K562 (cell line): Measurements from ENCODE around the gene ANO4. TPM values are rescaled to one million over a fixed set of nuclear protein-coding genes. Genes with fewer than 3 reads are reported as not detected.

Experiments used
- ATAC-seq: fragments of 200-7000 bp; cut with Tn5 transposase; 3 replicates; pipeline ENCODE4 v1.9.1; 2020; ENCODE audit warnings: moderate library complexity
- BruUV-seq: library from RNA; stranded (reverse); fragments of 400-500 nt; replicated peaks from 2 replicates; lab custom pipeline; 2021; lab: Mats Ljungman, UMichigan
- CTCF ChIA-PET: fragments of 300-600 bp; formaldehyde crosslinking; extraction: SDS; loops from one replicate; lab custom pipeline; 2021; ENCODE audit warnings: low intra/inter-chr PET ratio; lab: Yijun Ruan, JAX
- POLR2A ChIA-PET: fragments of 300-600, 350-650 bp; sonication (Branson Sonifier 250); formaldehyde crosslinking; extraction: SDS; loops from one replicate; lab custom pipeline; 2021; ENCODE audit warnings: antibody characterized with exemption, inconsistent platforms; lab: Yijun Ruan, JAX
- DNase-seq, 4 experiments: peaks; one replicate each; pipeline versions ENCODE4 v3.0.0 to v3.0.0-alpha.2; 2011 to 2018; ENCODE audit warnings: low spot score in 3 of 4, mixed read lengths in 3 of 4; ENCODE audit errors: extremely low read depth in 1 of 4
- FAIRE-seq: peaks from 2 replicates; lab custom pipeline; 2011; peaks lifted over from hg19 to GRCh38; lab: Jason Lieb, UNC
- H2AFZ ChIP-seq: 2 replicates; pipeline ENCODE4 v1.6.0; 2011; ENCODE audit warnings: low read depth, low read length, control low read depth, inconsistent platforms
- H3K27ac ChIP-seq: fragments of 200-600 bp; 3 replicates; pipeline ENCODE4 v1.8.0; 2011; ENCODE audit warnings: low read depth, mild to moderate bottlenecking, control low read depth, inconsistent platforms, low read length, moderate library complexity, mixed read lengths; ENCODE audit errors: extremely low read depth
- H3K27me3 ChIP-seq, 2 experiments: fragments of 300-600 bp in 1 of 2; 2 replicates in 1 of 2; 3 replicates in 1 of 2; pipeline versions ENCODE4 v1.6.0 to v1.8.0; 2011; ENCODE audit warnings: inconsistent platforms in 2 of 2, low read length in 2 of 2, mild to moderate bottlenecking in 1 of 2, mixed read lengths in 1 of 2, moderate library complexity in 1 of 2; ENCODE audit not compliant: control insufficient read depth in 2 of 2, insufficient read depth in 2 of 2
- H3K36me3 ChIP-seq: fragments of 300-600 bp; 3 replicates; pipeline ENCODE4 v1.8.0; 2011; ENCODE audit warnings: mild to moderate bottlenecking, low read length, inconsistent platforms; ENCODE audit not compliant: control insufficient read depth, insufficient read depth
- H3K4me1 ChIP-seq, 2 experiments: fragments of 200-600 bp in 1 of 2; replicated peaks in 1 of 2; 2 replicates in 1 of 2; 3 replicates in 1 of 2; pipeline versions ENCODE4 v1.5.1 to v1.8.0; 2011; ENCODE audit warnings: inconsistent platforms in 2 of 2, low read length in 2 of 2, mild to moderate bottlenecking in 1 of 2, mixed read lengths in 1 of 2, moderate library complexity in 1 of 2; ENCODE audit not compliant: control insufficient read depth in 2 of 2, insufficient read depth in 2 of 2
- H3K4me2 ChIP-seq: 2 replicates; pipeline ENCODE4 v1.6.1; 2011; ENCODE audit warnings: low read length, control low read depth, inconsistent platforms, mixed read lengths; ENCODE audit not compliant: insufficient read depth
- H3K4me3 ChIP-seq: fragments of 200-600 bp; sonication (generic), shearing (Covaris generic); 2 replicates; pipeline ENCODE4 v1.5.1; 2016; ENCODE audit warnings: control low read depth, inconsistent platforms
- H3K79me2 ChIP-seq: fragments of 200-600 bp; 3 replicates; pipeline ENCODE4 v1.8.0; 2011; ENCODE audit warnings: low read length, inconsistent platforms; ENCODE audit not compliant: control insufficient read depth, insufficient read depth
- H3K9ac ChIP-seq, 2 experiments: 2 replicates each; pipeline versions ENCODE4 v1.6.0 to v1.6.1; 2011; ENCODE audit warnings: low read depth in 2 of 2, low read length in 2 of 2, control low read depth in 1 of 2, inconsistent platforms in 1 of 2, mild to moderate bottlenecking in 1 of 2, mixed read lengths in 1 of 2; ENCODE audit not compliant: insufficient read depth in 1 of 2
- H3K9me1 ChIP-seq: one replicate; pipeline ENCODE4 v1.6.0; 2011; ENCODE audit warnings: inconsistent platforms, mild to moderate bottlenecking, low read length, moderate library complexity; ENCODE audit not compliant: control insufficient read depth, insufficient read depth
- H3K9me3 ChIP-seq: replicated peaks from 2 replicates; pipeline ENCODE4 v1.5.1; 2011; ENCODE audit warnings: low read depth, low read length, inconsistent platforms; ENCODE audit not compliant: control insufficient read depth, insufficient read depth
- H4K20me1 ChIP-seq: replicated peaks from 2 replicates; pipeline ENCODE4 v1.6.1; 2011; ENCODE audit warnings: low read length, inconsistent platforms, mixed read lengths; ENCODE audit not compliant: control insufficient read depth, insufficient read depth
- BRD9 ChIP-seq: fragments of 450-650 bp; IDR thresholded peaks from 2 replicates; pipeline ENCODE4 v1.6.1; 2018; ENCODE audit warnings: low read depth; ENCODE audit not compliant: partially characterized antibody
- CAMTA2 ChIP-seq: fragments of 250-450 bp; sonication (Bioruptor Pico); conservative IDR thresholded peaks from 2 replicates; pipeline ENCODE4 v1.5.1; 2022
- CEBPG ChIP-seq, 3 experiments: fragments of 200-800 bp in 1 of 3; sonication (Bioruptor generic) in 1 of 3; sonication (generic) in 1 of 3; formaldehyde crosslinking in 1 of 3; IDR thresholded peaks in 2 of 3; conservative IDR thresholded peaks in 1 of 3; 2 replicates each; pipeline versions ENCODE4 v1.6.1 to v1.8.0; 2016 to 2022; ENCODE audit warnings: missing compliant biosample characterization in 2 of 3, missing genetic modification characterization in 2 of 3, mild to moderate bottlenecking in 1 of 3, missing genetic modification reagents in 1 of 3
- HCFC1 ChIP-seq: IDR thresholded peaks from 2 replicates; pipeline ENCODE4 v1.6.1; 2012; ENCODE audit warnings: low read depth, low read length, improper control_type of control experiment
- KDM2B ChIP-seq: fragments of 250-450 bp; sonication (Bioruptor Pico); IDR thresholded peaks from 2 replicates; pipeline ENCODE4 v1.8.0; 2021; ENCODE audit warnings: mild to moderate bottlenecking, moderate library complexity
- LCOR ChIP-seq: sonication (generic); formaldehyde crosslinking; IDR thresholded peaks from 2 replicates; pipeline ENCODE4 v1.8.0; 2022; ENCODE audit warnings: mild to moderate bottlenecking, missing genetic modification reagents
- NR1H2 ChIP-seq: sonication (generic); formaldehyde crosslinking; IDR thresholded peaks from 2 replicates; pipeline ENCODE4 v1.4.0; 2020; ENCODE audit warnings: mild to moderate bottlenecking, missing genetic modification reagents
- RAD51 ChIP-seq: fragments of 450-650 bp; IDR thresholded peaks from 2 replicates; pipeline ENCODE4 v1.7.1; 2016; ENCODE audit warnings: low read depth, mild to moderate bottlenecking, borderline replicate concordance
- USF2 ChIP-seq: sonication (generic); formaldehyde crosslinking; IDR thresholded peaks from 2 replicates; pipeline ENCODE4 v1.5.0; 2020; ENCODE audit warnings: missing genetic modification reagents
- WHSC1 ChIP-seq: IDR thresholded peaks from one replicate; pipeline ENCODE4 v1.6.1; 2012; ENCODE audit warnings: low read length, control low read depth, inconsistent platforms
- ZBTB33 ChIP-seq: sonication (generic); formaldehyde crosslinking; IDR thresholded peaks from 2 replicates; pipeline ENCODE4 v1.8.1; 2023; ENCODE audit warnings: mild to moderate bottlenecking, missing genetic modification reagents
- ZNF174 ChIP-seq: fragments of 250-450 bp; sonication (Bioruptor Pico); IDR thresholded peaks from 2 replicates; pipeline ENCODE4 v1.4.0; 2020; ENCODE audit warnings: mild to moderate bottlenecking
- ZNF197 ChIP-seq: fragments of 200-800 bp; sonication (Bioruptor generic); IDR thresholded peaks from 2 replicates; pipeline ENCODE4 v1.6.1; 2016; ENCODE audit warnings: low read depth, missing genetic modification characterization, missing compliant biosample characterization
- ZNF23 ChIP-seq: fragments of 250-450 bp; sonication (Bioruptor Pico); IDR thresholded peaks from 2 replicates; pipeline ENCODE4 v1.4.0; 2020; ENCODE audit warnings: mild to moderate bottlenecking
- ZNF584 ChIP-seq: fragments of 200-800 bp; sonication (Bioruptor generic); IDR thresholded peaks from 2 replicates; pipeline ENCODE4 v1.6.1; 2016; ENCODE audit warnings: low read depth, mild to moderate bottlenecking, missing genetic modification characterization, missing compliant biosample characterization
- ZNF655 ChIP-seq: fragments of 250-450 bp; sonication (Bioruptor Pico); IDR thresholded peaks from 2 replicates; pipeline ENCODE4 v1.5.0; 2021
- ZNF79 ChIP-seq: fragments of 250-450 bp; sonication (Bioruptor Pico); IDR thresholded peaks from 2 replicates; pipeline ENCODE4 v1.4.0; 2020; ENCODE audit warnings: low read depth, mild to moderate bottlenecking, moderate library complexity
- ZZZ3 ChIP-seq: fragments of 450-650 bp; IDR thresholded peaks from 2 replicates; pipeline ENCODE4 v1.6.1; 2016; ENCODE audit warnings: antibody characterized with exemption, mild to moderate bottlenecking, moderate library complexity
- WGBS: fragments of 100-300 bp; shearing (Covaris generic); methylation state at CpG from one replicate; pipeline ENCODE4 v1.1.6; 2016; ENCODE audit warnings: low coverage, mixed read lengths; ENCODE audit not compliant: insufficient coverage; ENCODE audit errors: missing lambda C conversion rate; 5-methylcytosine and 5-hydroxymethylcytosine counted together
- in situ Hi-C: fragments of 300-500 bp; cut with MboI; formaldehyde crosslinking; loops from 4 replicates; pipeline ENCODE4 v1.15.0; 2018; ENCODE audit warnings: inconsistent platforms, mixed read lengths
- intact Hi-C: fragments of 100-400 bp; cut with micrococcal nuclease; formaldehyde crosslinking; loops from 2 replicates; pipeline ENCODE4 v1.14.2; 2022
- polyA plus RNA-seq, 8 experiments: library from polyadenylated mRNA; depleted of rRNA in 4 of 8; stranded (reverse) in 5 of 8; unstranded in 3 of 8; fragments of >200 nt; fragmentation: Nextera tagmentation in 2 of 8; fragmentation: Illumina TruSeq in 1 of 8; extraction: Ambion mirVana in 2 of 8; extraction: Trizol in 1 of 8; gene quantifications; 2 replicates each; pipeline versions ENCODE4 v1.2.1 to v1.2.3, GENCODE V29; 2011 to 2014; ENCODE audit warnings: inconsistent platforms in 1 of 8, missing spikeins in 1 of 8
- total RNA-seq, 7 experiments: library from RNA; depleted of rRNA in 6 of 7; stranded (reverse); fragments of >200 nt in 6 of 7; fragmentation: Illumina TruSeq in 2 of 7; extraction: Trizol in 2 of 7; gene quantifications; 2 replicates each; pipeline versions ENCODE4 v1.2.1 to v1.2.3, GENCODE V29; 2011 to 2021; ENCODE audit warnings: low replicate concordance in 1 of 7

Gene ANO4
- total and polyA plus RNA-seq, 9 of the 15 experiments (the other 6 are each of a cell fraction or from before 2014, with no cell fraction given) = not detected

GRCh38 chr12:100980856-100981255, 186.3 kb downstream of the ANO4 start (continued):
- TF ChIP-seq CAMTA2 (CRISPR knock-in tag) (no peak), CEBPG (CRISPR knock-in tag; IDR thresholded peaks at IDR 0.05) (no peak), CEBPG (tag; conservative IDR thresholded peaks at IDR 0.05 in 1 of 2, IDR thresholded peaks at IDR 0.05 in 1 of 2) (no peak), RAD51 (no peak), ZNF584 (CRISPR knock-in tag) (no peak)

GRCh38 chr12:100982511-100983183, 188.1 kb downstream of the ANO4 start:
- no peak overlapping the region for H3K27ac ChIP-seq
- in situ Hi-C loops (no loop called here), intact Hi-C loops (loop anchor here (10.0 kb wide), 1 partner anchor 342 kb away; no protein-coding TSS in a partner anchor)
- DNase-seq = no peak
- no peak overlapping the region for H3K4me3 ChIP-seq
- WGBS = 0% methylated on average over 2 of the region's 2 CpGs
- FAIRE-seq = no peak
- ChIA-PET CTCF (no interaction called here), POLR2A (no interaction called here)
- ATAC-seq = no peak
- H3K27me3 ChIP-seq = no peaks in the 10 kb centered on the region
- H3K79me2 ChIP-seq = no peaks in the 10 kb centered on the region
- no peaks in the 10 kb centered on the region for H4K20me1 ChIP-seq
- H3K36me3 ChIP-seq = no peaks in the 10 kb centered on the region
- H3K9ac ChIP-seq = no peak overlapping the region
- no peaks in the 10 kb centered on the region for H3K9me3 ChIP-seq
- no peak for TF ChIP-seq BRD9
- TF ChIP-seq HCFC1 = no peak
- no peak for TF ChIP-seq ZBTB33
- TF ChIP-seq ZNF655 (CRISPR knock-in tag) = no peak
- no peak for TF ChIP-seq WHSC1
- TF ChIP-seq ZNF197 (CRISPR knock-in tag) = no peak
- no peak for TF ChIP-seq ZNF23 (CRISPR knock-in tag)
- TF ChIP-seq ZNF174 (CRISPR knock-in tag) = no peak
- no peak for TF ChIP-seq USF2 (CRISPR knock-in tag)
- TF ChIP-seq KDM2B = no peak
- TF ChIP-seq ZZZ3 = no peak
- no peak for TF ChIP-seq ZNF79
- TF ChIP-seq LCOR (CRISPR knock-in tag) = no peak
- no peak for TF ChIP-seq NR1H2 (CRISPR knock-in tag)
- H3K4me2 ChIP-seq = no peak overlapping the region
- no peaks in the 10 kb centered on the region for H3K9me1 ChIP-seq
- BruUV-seq = no TSS peak
- H2AFZ ChIP-seq = no peak overlapping the region
- no peaks in the 10 kb centered on the region; a peak in 1 of 5 replicates for H3K4me1 ChIP-seq
